Dedifferentiated amniotic fluid mesenchymal stem cell (primary cell): Measurements from ENCODE around the gene EHBP1L1.
"Not testable (repeated sequence)": the region's sequence is repeated elsewhere in the genome, so short reads cannot be mapped to it uniquely, and the experiment has no call there.

Experiments
- DNase-seq: peaks from one replicate; pipeline ENCODE4 v3.0.0-alpha.2; 2016; ENCODE audit errors: extremely low spot score

EHBP1L1 gene

DNA sequence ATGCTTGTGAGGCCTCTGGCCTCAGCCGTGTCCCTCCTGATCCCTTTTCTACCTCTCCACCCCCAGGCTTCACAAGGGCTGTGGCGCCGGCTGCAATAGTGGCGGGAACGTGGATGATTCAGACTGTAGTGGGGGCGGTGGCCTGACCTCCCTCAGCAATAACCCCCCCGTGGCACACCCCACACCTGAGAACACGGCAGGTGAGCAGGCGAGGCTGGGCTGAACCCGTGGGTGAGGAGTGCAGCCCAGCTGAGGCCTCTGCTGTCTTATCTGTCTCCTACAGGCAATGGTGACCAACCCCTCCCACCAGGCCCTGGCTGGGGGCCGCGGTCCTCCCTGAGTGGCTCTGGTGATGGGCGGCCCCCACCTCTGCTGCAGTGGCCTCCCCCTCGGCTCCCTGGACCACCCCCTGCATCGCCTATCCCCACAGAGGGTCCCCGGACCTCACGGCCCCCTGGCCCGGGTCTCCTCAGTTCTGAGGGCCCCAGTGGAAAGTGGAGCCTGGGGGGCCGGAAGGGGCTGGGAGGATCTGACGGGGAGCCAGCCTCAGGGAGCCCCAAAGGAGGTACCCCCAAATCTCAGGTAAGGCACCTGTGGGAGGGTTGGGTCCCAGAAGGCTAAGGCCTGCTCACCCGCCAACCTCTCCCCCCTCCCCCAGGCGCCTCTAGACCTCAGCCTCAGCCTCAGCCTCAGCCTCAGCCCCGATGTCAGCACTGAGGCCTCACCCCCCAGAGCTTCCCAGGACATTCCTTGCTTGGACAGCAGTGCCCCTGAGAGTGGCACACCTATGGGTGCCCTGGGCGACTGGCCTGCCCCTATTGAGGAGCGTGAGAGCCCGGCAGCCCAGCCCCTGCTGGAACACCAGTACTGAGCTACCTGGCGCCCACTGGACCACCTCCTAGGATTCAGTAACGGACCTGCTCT lies 60.5 kb downstream of the EHBP1L1 start:
- DNase-seq: no peak

GRCh38 chr11:65637032-65637557 lies 61.2 kb downstream of the EHBP1L1 start:
- DNase-seq: no peak

DNA sequence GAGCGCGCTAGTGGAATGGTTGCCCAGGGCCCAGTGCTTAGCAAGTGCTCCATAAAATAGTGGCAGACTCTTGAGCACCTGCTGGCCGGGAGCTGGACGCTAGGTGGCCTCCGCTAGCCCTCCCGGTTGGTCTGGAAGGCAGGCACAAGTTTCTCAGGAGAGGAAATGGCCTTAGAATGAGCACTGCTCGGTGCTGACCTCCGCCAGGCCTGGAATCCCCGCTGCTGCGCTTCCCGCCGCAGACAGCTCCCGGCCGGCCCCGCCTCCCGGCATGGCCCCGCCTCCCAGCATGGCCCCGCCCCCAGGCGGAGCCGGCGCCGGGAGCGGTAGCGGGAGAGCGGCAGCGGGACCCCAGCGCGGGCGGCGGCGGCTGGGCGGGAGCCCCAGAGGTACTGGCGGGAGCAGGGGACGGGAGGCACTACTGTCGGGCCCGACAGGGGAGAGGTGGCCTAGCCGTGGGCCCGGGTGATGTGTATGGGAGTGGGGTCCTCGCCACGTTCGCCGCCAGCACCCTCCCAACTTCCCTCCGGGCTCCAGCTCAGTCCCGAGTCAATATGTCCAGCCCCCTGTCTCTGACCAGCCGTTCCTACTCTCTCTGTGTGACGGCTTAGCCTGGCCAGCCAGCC lies 62.1 kb downstream of the EHBP1L1 start, which contains the start of gene SIPA1:
TSS of gene SIPA1 (plus strand) at position 308 of the 626 bp plus-strand sequence. CDS start 2,821 bp downstream, outside the sequence.
- peak; percentile 29 for DNase-seq

DNA sequence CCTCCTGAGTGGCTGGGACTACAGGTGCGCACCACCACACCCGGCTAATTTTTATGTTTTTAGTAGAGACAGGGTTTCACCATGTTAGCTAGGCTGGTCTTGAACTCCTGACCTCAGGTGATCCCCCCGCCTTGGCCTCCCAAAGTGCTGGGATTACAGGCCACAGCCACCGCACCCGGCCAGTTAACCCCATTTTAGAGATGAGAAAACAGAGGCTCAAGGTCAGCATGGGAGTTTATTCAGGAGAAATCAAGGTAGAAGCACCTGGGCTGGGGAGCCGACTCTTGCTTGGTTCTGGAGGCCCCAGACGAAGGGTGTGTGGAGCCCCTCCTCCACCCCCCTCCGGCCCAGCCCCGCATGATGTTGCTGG lies 63.4 kb downstream of the EHBP1L1 start:
- DNase-seq: not testable (repeated sequence)

DNA sequence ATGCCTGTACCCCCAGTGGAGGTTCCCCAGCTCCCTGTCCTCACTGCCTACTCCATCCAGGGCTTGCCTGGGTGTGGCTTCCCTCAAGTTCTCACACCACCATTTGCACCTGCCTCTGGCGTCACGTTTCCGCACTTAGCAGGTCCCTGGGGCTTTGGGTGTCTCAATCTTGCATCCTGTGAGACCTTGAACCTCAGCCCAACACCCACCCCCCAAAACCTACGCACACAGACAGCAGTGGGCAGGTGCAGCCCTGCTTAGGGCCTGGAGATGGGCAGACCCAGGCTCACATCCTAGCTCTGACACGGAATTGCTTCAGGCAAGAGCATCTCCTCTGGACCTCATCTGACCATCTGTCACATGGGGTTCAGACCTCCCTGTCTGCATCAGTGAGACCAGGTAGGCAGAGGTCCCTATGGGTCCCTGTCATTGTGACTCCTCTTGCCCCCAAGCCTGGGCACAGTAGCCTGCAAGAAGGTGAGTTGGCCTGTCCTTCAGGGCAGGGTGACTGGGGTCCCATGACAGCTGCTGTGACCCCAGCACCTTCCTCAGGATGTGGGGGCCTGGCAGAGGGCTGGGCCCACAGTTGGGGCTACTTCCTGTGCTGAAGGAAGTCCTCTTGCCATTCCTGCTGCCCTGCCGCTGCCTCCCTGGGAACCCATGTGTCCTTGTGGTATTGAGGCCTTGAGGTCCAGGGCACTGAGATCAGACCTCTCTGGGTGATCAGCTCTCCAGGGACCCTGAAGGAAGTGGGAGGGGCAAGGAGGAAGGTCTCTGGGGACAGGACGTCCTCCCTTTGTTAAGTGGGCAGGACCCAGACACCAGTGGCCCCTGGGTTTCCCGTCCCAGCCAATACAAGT lies 64.0 kb downstream of the EHBP1L1 start:
- no peak for DNase-seq

GRCh38 chr11:65640483-65641296 lies 64.8 kb downstream of the EHBP1L1 start:
- DNase-seq: no peak

DNA sequence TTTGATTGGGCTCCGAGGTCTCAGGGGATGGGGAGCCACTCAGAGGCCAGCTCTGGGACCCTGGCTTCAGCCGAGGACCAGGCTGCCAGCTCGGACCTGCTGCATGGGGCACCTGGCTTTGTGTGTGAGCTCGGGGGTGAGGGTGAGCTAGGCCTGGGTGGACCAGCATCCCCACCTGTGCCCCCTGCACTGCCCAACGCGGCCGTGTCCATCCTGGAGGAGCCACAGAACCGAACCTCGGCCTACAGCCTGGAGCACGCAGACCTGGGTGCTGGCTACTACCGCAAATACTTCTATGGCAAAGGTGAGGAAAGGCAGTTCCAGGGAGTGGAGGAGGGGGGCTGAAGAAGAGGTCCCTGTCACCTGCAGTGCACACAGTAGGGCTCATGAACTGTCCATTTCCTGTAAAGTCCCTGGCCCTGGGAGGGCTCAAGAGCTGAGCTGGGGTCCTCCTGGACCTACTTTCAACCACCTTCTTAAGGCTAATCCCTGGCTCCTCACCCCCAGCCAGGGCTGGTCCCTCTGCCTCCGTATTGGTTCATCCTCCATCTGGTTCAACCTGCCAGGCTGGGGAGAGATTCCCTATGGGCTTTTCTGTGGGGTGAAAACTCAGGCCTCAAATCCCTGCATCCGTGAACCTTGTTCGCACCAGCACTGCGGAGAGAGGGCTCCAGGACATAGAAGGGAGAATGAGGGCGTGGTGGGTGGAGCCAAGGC lies 65.6 kb downstream of the EHBP1L1 start:
- DNase-seq: no peak
